ENCODE measurements around the gene CD79A. TPM values are rescaled to one million over a fixed set of nuclear protein-coding genes. Genes with fewer than 3 reads are reported as not detected.

CD79A gene
- total RNA-seq, 4 donors from 2014 or later, result 2.3 to 33.0 (median 8.2) TPM; not detected in 1

GRCh38 chr19:41925208-41926003 is 48.3 kb downstream of the CD79A start:
- H3K36me3 ChIP-seq, result no peaks in the 10 kb centered on the region
- DNase-seq, result no peak
- no peak overlapping the region for H3K27ac ChIP-seq
- H3K9me3 ChIP-seq, result no peaks in the 10 kb centered on the region
- intact Hi-C loops (cut with DNase I; ENCODE audit: low total_unique reads), result no loop called here
- TF ChIP-seq POLR2AphosphoS5 (IDR thresholded peaks at IDR 0.05) (no peak), EP300 (IDR thresholded peaks at IDR 0.05; ENCODE audit: low read depth) (no peak), CTCF (IDR thresholded peaks at IDR 0.05) (no peak), POLR2A (IDR thresholded peaks at IDR 0.05) (no peak)
- H3K4me1 ChIP-seq, result peaks cover 0 to 22% (median 17%) of the 10 kb centered on the region in 4 donors
- H3K27me3 ChIP-seq, result peaks cover 93% of the 10 kb centered on the region
- no peak overlapping the region for H3K4me3 ChIP-seq
- in situ Hi-C loops (cut with MboI; ENCODE audit: low pct_ligation_motif_present in 1 of 4, low pct_unique_long_range_greater_than_20kb in 1 of 4, low sequenced_read_pairs in 3 of 4), result no loop called here
- 63 to 68% methylated on average over 5 to 7 of the region's 7 CpGs for WGBS, 2 donors (ENCODE audit: low coverage in 1 of 2)

- in situ Hi-C loops (cut with MboI; ENCODE audit: low pct_ligation_motif_present in 1 of 4, low pct_unique_long_range_greater_than_20kb in 1 of 4, low sequenced_read_pairs in 3 of 4) (no loop called here), intact Hi-C loops (cut with DNase I; ENCODE audit: low total_unique reads) (no loop called here)
- Histone ChIP-seq H3K4me1 (peaks cover 0 to 22% (median 17%) of the 10 kb centered on the region in 4 donors), H3K36me3 (no peaks in the 10 kb centered on the region), H3K27me3 (peaks cover 93% of the 10 kb centered on the region), H3K27ac (no peak overlapping the region), H3K4me3 (no peak overlapping the region), H3K9me3 (no peaks in the 10 kb centered on the region)
- no peak for DNase-seq
- 48 to 50% methylated on average over 5 to 27 of the region's 27 CpGs for WGBS, 2 donors (ENCODE audit: low coverage in 1 of 2)
- TF ChIP-seq CTCF (IDR thresholded peaks at IDR 0.05) (no peak), POLR2AphosphoS5 (IDR thresholded peaks at IDR 0.05) (no peak), POLR2A (IDR thresholded peaks at IDR 0.05) (no peak), EP300 (IDR thresholded peaks at IDR 0.05; ENCODE audit: low read depth) (no peak)
These were observed 49.1 kb downstream of the CD79A start for GRCh38 chr19:41926028-41926762.

- TF ChIP-seq POLR2AphosphoS5 (IDR thresholded peaks at IDR 0.05) (no peak), EP300 (IDR thresholded peaks at IDR 0.05; ENCODE audit: low read depth) (no peak)
- WGBS, 2 donors (ENCODE audit: low coverage in 1 of 2), result 76 to 82% methylated on average over 6 to 16 of the region's 16 CpGs
- intact Hi-C loops (cut with DNase I; ENCODE audit: low total_unique reads), result no loop called here
- DNase-seq, result no peak
- Histone ChIP-seq H3K4me3 (no peak overlapping the region), H3K36me3 (no peaks in the 10 kb centered on the region), H3K27ac (no peak overlapping the region), H3K4me1 (peaks cover 0 to 22% (median 17%) of the 10 kb centered on the region in 4 donors), H3K27me3 (peaks cover 93% of the 10 kb centered on the region), H3K9me3 (no peaks in the 10 kb centered on the region)
- in situ Hi-C loops (cut with MboI; ENCODE audit: low pct_ligation_motif_present in 1 of 4, low pct_unique_long_range_greater_than_20kb in 1 of 4, low sequenced_read_pairs in 3 of 4), result no loop called here
These were observed 49.9 kb downstream of the CD79A start for GRCh38 chr19:41926763-41927496.

GRCh38 chr19:41927497-41928192 is 50.6 kb downstream of the CD79A start:
- H3K27me3 ChIP-seq, result peaks cover 93% of the 10 kb centered on the region
- peaks cover 0 to 22% (median 17%) of the 10 kb centered on the region in 4 donors for H3K4me1 ChIP-seq
- H3K9me3 ChIP-seq, result no peaks in the 10 kb centered on the region
- peak; percentile 39 for DNase-seq
- no peak for TF ChIP-seq EP300 (IDR thresholded peaks at IDR 0.05; ENCODE audit: low read depth)
- TF ChIP-seq POLR2A (IDR thresholded peaks at IDR 0.05), result no peak
- TF ChIP-seq CTCF (IDR thresholded peaks at IDR 0.05), result no peak
- no peak for TF ChIP-seq POLR2AphosphoS5 (IDR thresholded peaks at IDR 0.05)
- H3K27ac ChIP-seq, result peak overlapping the region in 2 of 4 donors; percentile 3 to 25
- intact Hi-C loops (cut with DNase I; ENCODE audit: low total_unique reads) (no loop called here), in situ Hi-C loops (cut with MboI; ENCODE audit: low pct_ligation_motif_present in 1 of 4, low pct_unique_long_range_greater_than_20kb in 1 of 4, low sequenced_read_pairs in 3 of 4) (no loop called here)
- peak overlapping the region in 3 of 4 donors; percentile 39 to 54 (median 47) for H3K4me3 ChIP-seq
- 9 to 80% methylated on average over 1 to 41 of the region's 43 CpGs for WGBS, 2 donors (ENCODE audit: low coverage in 1 of 2)
- H3K36me3 ChIP-seq, result no peaks in the 10 kb centered on the region
